HepG2 (cell line): ENCODE measurements around the gene USP8. TPM values are rescaled to one million over a fixed set of nuclear protein-coding genes. Genes with fewer than 3 reads are reported as not detected.

ENCODE experiments used
- ATAC-seq: fragments of 200-7000 bp; cut with Tn5 transposase; 3 replicates; pipeline ENCODE4 v1.9.1; 2020; ENCODE audit warnings: mild to moderate bottlenecking, moderate library complexity
- BruUV-seq: library from RNA; stranded (reverse); fragments of 400-500 nt; replicated peaks from 2 replicates; lab custom pipeline; 2021; lab: Mats Ljungman, UMichigan
- CTCF ChIA-PET: fragments of 300-600 bp; formaldehyde crosslinking; extraction: SDS; loops from one replicate; lab custom pipeline; 2021; ENCODE audit warnings: low total read pairs, inconsistent platforms, low intra/inter-chr PET ratio; lab: Yijun Ruan, JAX
- POLR2A ChIA-PET: fragments of 350-600 bp; sonication (Branson Sonifier 250); formaldehyde crosslinking; loops from one replicate; lab custom pipeline; 2020; ENCODE audit warnings: antibody characterized with exemption, inconsistent platforms; lab: Yijun Ruan, JAX
- DNase-seq: peaks from one replicate; pipeline ENCODE4 v3.0.0-alpha.2; 2015; ENCODE audit warnings: low spot score
- FAIRE-seq: peaks from 3 replicates; lab custom pipeline; 2011; peaks lifted over from hg19 to GRCh38; lab: Jason Lieb, UNC
- H2AFZ ChIP-seq: one replicate; pipeline ENCODE4 v1.6.1; 2011; ENCODE audit warnings: low read length, inconsistent platforms
- H3K27ac ChIP-seq: fragments of 300-600 bp; 3 replicates; pipeline ENCODE4 v1.8.0; 2011; ENCODE audit warnings: mixed run types, mild to moderate bottlenecking, mixed read lengths, low read length, inconsistent platforms; ENCODE audit not compliant: insufficient read depth; ENCODE audit errors: extremely low read length
- H3K27me3 ChIP-seq, 2 experiments: fragments of 200-600 bp in 1 of 2; 2 replicates in 1 of 2; 3 replicates in 1 of 2; pipeline versions ENCODE4 v1.6.0 to v1.8.0; 2011; ENCODE audit warnings: low read length in 2 of 2, mild to moderate bottlenecking in 2 of 2, moderate library complexity in 2 of 2, inconsistent platforms in 1 of 2; ENCODE audit not compliant: insufficient read depth in 2 of 2, control insufficient read depth in 1 of 2
- H3K36me3 ChIP-seq, 2 experiments: fragments of 200-600 bp in 1 of 2; replicated peaks in 1 of 2; 2 replicates in 1 of 2; 3 replicates in 1 of 2; pipeline versions ENCODE4 v1.5.1 to v1.8.0; 2011; ENCODE audit warnings: low read length in 2 of 2, inconsistent platforms in 1 of 2; ENCODE audit not compliant: insufficient read depth in 2 of 2, control insufficient read depth in 1 of 2
- H3K4me1 ChIP-seq: 2 replicates; pipeline ENCODE4 v1.5.1; 2012; ENCODE audit warnings: low read length, inconsistent platforms; ENCODE audit not compliant: insufficient read depth
- H3K4me2 ChIP-seq: 2 replicates; pipeline ENCODE4 v1.6.0; 2011; ENCODE audit warnings: low read depth, low read length, inconsistent platforms
- H3K4me3 ChIP-seq, 3 experiments: fragments of 200-600 bp in 1 of 3; sonication (generic), shearing (Covaris generic) in 1 of 3; replicated peaks in 1 of 3; 2 replicates each; pipeline ENCODE4 v1.5.1; 2011 to 2016; ENCODE audit warnings: low read length in 3 of 3, inconsistent platforms in 2 of 3, low read depth in 2 of 3, mild to moderate bottlenecking in 2 of 3, control low read depth in 1 of 3, mixed read lengths in 1 of 3; ENCODE audit not compliant: insufficient read depth in 1 of 3
- H3K79me2 ChIP-seq: one replicate; pipeline ENCODE4 v1.6.1; 2011; ENCODE audit warnings: low read length, inconsistent platforms; ENCODE audit not compliant: insufficient read depth
- H3K9ac ChIP-seq: 2 replicates; pipeline ENCODE4 v1.6.0; 2011; ENCODE audit warnings: mild to moderate bottlenecking, low read depth, low read length, inconsistent platforms; ENCODE audit not compliant: insufficient read depth
- H3K9me3 ChIP-seq: 2 replicates; pipeline ENCODE4 v1.5.1; 2012; ENCODE audit warnings: mild to moderate bottlenecking, low read length
- H4K20me1 ChIP-seq: 2 replicates; pipeline ENCODE4 v1.6.0; 2011; ENCODE audit warnings: inconsistent platforms, mild to moderate bottlenecking, low read length, moderate library complexity; ENCODE audit not compliant: insufficient read depth
- ATF7 ChIP-seq, 2 experiments: fragments of 450-650 bp in 1 of 2; sonication (generic) in 1 of 2; formaldehyde crosslinking in 1 of 2; IDR thresholded peaks; 2 replicates each; pipeline versions ENCODE4 v1.4.0 to v1.6.1; 2016 to 2020; ENCODE audit warnings: antibody characterized with exemption in 1 of 2, mild to moderate bottlenecking in 1 of 2, missing genetic modification reagents in 1 of 2
- DBP ChIP-seq: sonication (generic); formaldehyde crosslinking; IDR thresholded peaks from 2 replicates; pipeline ENCODE4 v1.4.0; 2020; ENCODE audit warnings: missing genetic modification reagents; ENCODE audit errors: not compliant biosample characterization
- EZH2 ChIP-seq: conservative IDR thresholded peaks from 2 replicates; pipeline ENCODE4 v1.6.1; 2012; ENCODE audit warnings: mild to moderate bottlenecking, low read depth, low read length, moderate library complexity
- FOSL1 ChIP-seq: sonication (generic); formaldehyde crosslinking; IDR thresholded peaks from 2 replicates; pipeline ENCODE4 v1.9.0; 2021; ENCODE audit warnings: missing genetic modification reagents, borderline replicate concordance
- HMGA1 ChIP-seq: sonication (generic); formaldehyde crosslinking; conservative IDR thresholded peaks from 2 replicates; pipeline ENCODE4 v1.4.0; 2020; ENCODE audit warnings: missing genetic modification reagents
- HOXA5 ChIP-seq: sonication (generic); formaldehyde crosslinking; IDR thresholded peaks from 2 replicates; pipeline ENCODE4 v1.4.0; 2020; ENCODE audit warnings: missing genetic modification reagents
- IRX3 ChIP-seq: sonication (generic); formaldehyde crosslinking; IDR thresholded peaks from 2 replicates; pipeline ENCODE4 v1.8.1; 2023; ENCODE audit warnings: mild to moderate bottlenecking, low read depth, missing genetic modification reagents, borderline replicate concordance
- KDM4B ChIP-seq: sonication (generic); formaldehyde crosslinking; IDR thresholded peaks from 2 replicates; pipeline ENCODE4 v1.4.0; 2020; ENCODE audit warnings: missing genetic modification reagents
- KDM5A ChIP-seq: fragments of 200-600 bp; sonication (generic); IDR thresholded peaks from 2 replicates; pipeline ENCODE4 v1.7.0; 2018; ENCODE audit warnings: antibody characterized with exemption, mild to moderate bottlenecking, low read length, borderline replicate concordance
- POGZ ChIP-seq: sonication (generic); formaldehyde crosslinking; IDR thresholded peaks from 2 replicates; pipeline ENCODE4 v1.4.0; 2020; ENCODE audit warnings: mild to moderate bottlenecking, missing genetic modification reagents
- POLR2G ChIP-seq: fragments of 200-400 bp; formaldehyde crosslinking; IDR thresholded peaks from 2 replicates; pipeline ENCODE4 v1.6.1; 2018; ENCODE audit warnings: mild to moderate bottlenecking, low read depth, low read length, moderate library complexity
- RARG ChIP-seq: sonication (generic); formaldehyde crosslinking; IDR thresholded peaks from 2 replicates; pipeline ENCODE4 v1.4.0; 2020; ENCODE audit warnings: low read depth, mild to moderate bottlenecking, missing genetic modification reagents
- TMF1 ChIP-seq: sonication (generic); formaldehyde crosslinking; IDR thresholded peaks from 2 replicates; pipeline ENCODE4 v1.8.1; 2022; ENCODE audit warnings: low read depth, missing genetic modification reagents
- TP53 ChIP-seq: sonication (generic); formaldehyde crosslinking; conservative IDR thresholded peaks from 2 replicates; pipeline ENCODE4 v1.4.0; 2020; ENCODE audit warnings: missing genetic modification reagents
- ZBTB3 ChIP-seq: sonication (generic); formaldehyde crosslinking; IDR thresholded peaks from 2 replicates; pipeline ENCODE4 v1.4.0; 2020; ENCODE audit warnings: low read depth, mild to moderate bottlenecking, moderate library complexity, missing genetic modification reagents, borderline replicate concordance
- ZBTB42 ChIP-seq: sonication (generic); formaldehyde crosslinking; IDR thresholded peaks from 2 replicates; pipeline ENCODE4 v1.5.0; 2020; ENCODE audit warnings: mild to moderate bottlenecking, missing genetic modification reagents
- ZC3H4 ChIP-seq: sonication (generic); formaldehyde crosslinking; IDR thresholded peaks from 2 replicates; pipeline ENCODE4 v1.4.0; 2020; ENCODE audit warnings: missing genetic modification reagents, borderline replicate concordance
- ZKSCAN5 ChIP-seq: sonication (generic); formaldehyde crosslinking; IDR thresholded peaks from 2 replicates; pipeline ENCODE4 v1.5.1; 2020; ENCODE audit warnings: mild to moderate bottlenecking, missing genetic modification reagents
- ZMYM4 ChIP-seq: sonication (generic); formaldehyde crosslinking; IDR thresholded peaks from 2 replicates; pipeline ENCODE4 v1.8.1; 2023; ENCODE audit warnings: mild to moderate bottlenecking, missing genetic modification reagents
- ZNF280D ChIP-seq: sonication (generic); formaldehyde crosslinking; IDR thresholded peaks from 2 replicates; pipeline ENCODE4 v1.5.1; 2020; ENCODE audit warnings: mild to moderate bottlenecking, missing genetic modification reagents
- ZNF33B ChIP-seq: sonication (generic); formaldehyde crosslinking; IDR thresholded peaks from 2 replicates; pipeline ENCODE4 v1.5.1; 2020; ENCODE audit warnings: mild to moderate bottlenecking, missing genetic modification reagents
- ZNF510 ChIP-seq: sonication (generic); formaldehyde crosslinking; IDR thresholded peaks from 2 replicates; pipeline ENCODE4 v1.4.0; 2020; ENCODE audit warnings: low read depth, mild to moderate bottlenecking, missing genetic modification reagents
- ZNF616 ChIP-seq: sonication (generic); formaldehyde crosslinking; IDR thresholded peaks from 2 replicates; pipeline ENCODE4 v1.5.0; 2020; ENCODE audit warnings: low read depth, mild to moderate bottlenecking, missing genetic modification reagents
- ZNF652 ChIP-seq: IDR thresholded peaks from 2 replicates; pipeline ENCODE4 v1.6.1; 2016; ENCODE audit warnings: low read depth, borderline replicate concordance
- ZNF703 ChIP-seq: sonication (generic); formaldehyde crosslinking; IDR thresholded peaks from 2 replicates; pipeline ENCODE4 v1.5.1; 2020; ENCODE audit warnings: missing genetic modification reagents, mild to moderate bottlenecking, moderate library complexity, borderline replicate concordance
- ZNF780A ChIP-seq: sonication (generic); formaldehyde crosslinking; IDR thresholded peaks from 2 replicates; pipeline ENCODE4 v1.8.0; 2022; ENCODE audit warnings: mild to moderate bottlenecking, missing genetic modification reagents, moderate library complexity
- WGBS: methylation state at CpG from one replicate; pipeline ENCODE4 v1.1.6; 2017; ENCODE audit warnings: low lambda C conversion rate; 5-methylcytosine and 5-hydroxymethylcytosine counted together
- in situ Hi-C: cut with HindIII; loops from 2 replicates; pipeline ENCODE4 v1.10.0; 2017; ENCODE audit warnings: low pct_unique_long_range_greater_than_20kb; ENCODE audit not compliant: extremely low pct_ligation_motif_present
- intact Hi-C: fragments of 100-400 bp; cut with micrococcal nuclease; formaldehyde crosslinking; loops from one replicate; pipeline ENCODE4 v1.10.0; 2022; ENCODE audit not compliant: unreplicated experiment
- polyA plus RNA-seq, 8 experiments: library from polyadenylated mRNA; depleted of rRNA in 3 of 8; stranded (reverse) in 7 of 8; unstranded in 1 of 8; fragments of >200 nt; fragmentation: Illumina TruSeq in 4 of 8; extraction: Trizol in 4 of 8; gene quantifications; 2 replicates each; pipeline versions ENCODE4 v1.2.1 to v1.2.3, GENCODE V29; 2011 to 2016; ENCODE audit warnings: low read depth in 4 of 8, missing spikeins in 1 of 8, mixed read lengths in 1 of 8; ENCODE audit not compliant: insufficient read depth in 1 of 8
- total RNA-seq, 5 experiments: library from RNA; depleted of rRNA; stranded (reverse); fragments of >200 nt; fragmentation: Illumina TruSeq; extraction: Trizol; gene quantifications; 2 replicates each; pipeline ENCODE4 v1.2.3, GENCODE V29; 2016; ENCODE audit warnings: low read depth in 1 of 5

USP8 gene
- total and polyA plus RNA-seq, 2 of the 13 experiments (the other 11 are each of a cell fraction or from before 2014, with no cell fraction given) = 36.4 to 50.7 TPM

DNA sequence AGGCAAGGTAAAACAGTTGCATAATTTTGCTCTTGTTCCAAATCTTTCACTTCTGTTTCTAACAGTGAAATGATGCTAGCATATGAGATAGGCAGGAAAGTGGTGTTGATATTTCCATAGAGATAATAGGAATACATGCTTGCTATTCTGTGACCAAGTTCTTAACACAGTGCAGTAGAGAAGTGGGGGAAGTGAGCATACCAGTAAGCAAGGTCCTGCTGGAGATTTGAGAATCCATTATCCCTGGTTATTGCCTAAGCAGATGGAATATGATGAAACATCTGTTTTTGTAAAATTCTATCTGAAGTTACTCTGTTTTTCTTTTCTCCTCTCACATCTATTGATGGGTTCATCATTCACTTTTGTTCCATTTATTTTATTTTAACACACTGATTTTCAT is 28.7 kb downstream of the USP8 start:
- FAIRE-seq = no peak
- CTCF ChIA-PET = no interaction called here

GRCh38 chr15:50458348-50459112 is 34.3 kb downstream of the USP8 start:
- Histone ChIP-seq H3K9ac (no peak overlapping the region), H3K4me1 (no peaks in the 10 kb centered on the region; the same call in 1 of the 2 replicates), H3K36me3 (peaks cover 8 to 61% of the 10 kb centered on the region in 2 experiments; a peak in 4 of 5 replicates), H3K9me3 (no peaks in the 10 kb centered on the region), H3K4me3 (no peak overlapping the region), H3K27me3 (no peaks in the 10 kb centered on the region), H4K20me1 (no peaks in the 10 kb centered on the region), H3K27ac (no peak overlapping the region), H3K79me2 (peaks cover 3% of the 10 kb centered on the region), H2AFZ (no peak overlapping the region), H3K4me2 (no peak overlapping the region)
- ATAC-seq (no peak), DNase-seq (no peak), FAIRE-seq (no peak)
- WGBS = 98% methylated on average over 7 of the region's 7 CpGs
- intact Hi-C loops (no loop called here), in situ Hi-C loops (no loop called here)
- POLR2A ChIA-PET = interaction anchor here (1.2 kb wide), 1 partner anchor 103 kb away, joined by 3 read pairs; the partner anchor contains the start of gene GABPB1
- no TSS peak for BruUV-seq
- CTCF ChIA-PET = no interaction called here
- TF ChIP-seq ATF7 (IDR thresholded peaks at IDR 0.05) = no peak
- TF ChIP-seq ATF7 (CRISPR knock-in tag; IDR thresholded peaks at IDR 0.05) = no peak
- TF ChIP-seq DBP (CRISPR knock-in tag) = no peak
- TF ChIP-seq HOXA5 (CRISPR knock-in tag) = no peak
- no peak for TF ChIP-seq TP53 (CRISPR knock-in tag)
- TF ChIP-seq ZNF280D (CRISPR knock-in tag) = no peak
- TF ChIP-seq EZH2 = no peak
- no peak for TF ChIP-seq ZC3H4
- TF ChIP-seq KDM4B (CRISPR knock-in tag) = no peak

More for the DNA sequence above, 28.7 kb downstream of the USP8 start:
- H4K20me1 ChIP-seq = no peaks in the 10 kb centered on the region
- peaks cover 11 to 59% of the 10 kb centered on the region in 2 experiments for H3K36me3 ChIP-seq
- H3K9ac ChIP-seq = no peak overlapping the region
- no peak overlapping the region for H3K27ac ChIP-seq
- no TSS peak for BruUV-seq
- no peak overlapping the region for H3K4me3 ChIP-seq
- ATAC-seq (no peak), DNase-seq (no peak)
- H3K27me3 ChIP-seq = no peaks in the 10 kb centered on the region
- TF ChIP-seq ZNF652 (CRISPR knock-in tag) = no peak
- TF ChIP-seq HMGA1 (CRISPR knock-in tag) = no peak
- TF ChIP-seq ZNF510 (CRISPR knock-in tag) = no peak
- no peak for TF ChIP-seq POLR2G
- TF ChIP-seq ZNF780A = no peak
- TF ChIP-seq ZBTB42 = no peak
- TF ChIP-seq ZNF616 (CRISPR knock-in tag) = no peak
- no peak for TF ChIP-seq ZNF33B
- no peak for TF ChIP-seq POGZ (CRISPR knock-in tag)
- TF ChIP-seq FOSL1 (CRISPR knock-in tag) = no peak
- TF ChIP-seq KDM5A = no peak
- TF ChIP-seq ZNF703 (CRISPR knock-in tag) = no peak
- no peak for TF ChIP-seq ZKSCAN5 (CRISPR knock-in tag)
- no peak for TF ChIP-seq TMF1
- TF ChIP-seq IRX3 (CRISPR knock-in tag) = no peak
- TF ChIP-seq ZMYM4 (CRISPR knock-in tag) = no peak
- TF ChIP-seq RARG (CRISPR knock-in tag) = no peak
- no peak for TF ChIP-seq ZBTB3 (CRISPR knock-in tag)
- no peak overlapping the region for H3K4me2 ChIP-seq
- H3K9me3 ChIP-seq = no peaks in the 10 kb centered on the region
- POLR2A ChIA-PET = no interaction called here
- intact Hi-C loops (no loop called here), in situ Hi-C loops (no loop called here)
- no peaks in the 10 kb centered on the region for H3K4me1 ChIP-seq
- peaks cover 3% of the 10 kb centered on the region for H3K79me2 ChIP-seq
- no peak overlapping the region for H2AFZ ChIP-seq
